GM18868 (cell line): ENCODE results near the gene SCRG1.

Source experiments
- ATAC-seq: cut with Tn5 transposase; IDR thresholded peaks from one replicate; pipeline ENCODE4 v1.9.1; 2021; ENCODE audit warnings: mild to moderate bottlenecking, moderate library complexity; ENCODE audit not compliant: unreplicated experiment

Gene SCRG1

DNA sequence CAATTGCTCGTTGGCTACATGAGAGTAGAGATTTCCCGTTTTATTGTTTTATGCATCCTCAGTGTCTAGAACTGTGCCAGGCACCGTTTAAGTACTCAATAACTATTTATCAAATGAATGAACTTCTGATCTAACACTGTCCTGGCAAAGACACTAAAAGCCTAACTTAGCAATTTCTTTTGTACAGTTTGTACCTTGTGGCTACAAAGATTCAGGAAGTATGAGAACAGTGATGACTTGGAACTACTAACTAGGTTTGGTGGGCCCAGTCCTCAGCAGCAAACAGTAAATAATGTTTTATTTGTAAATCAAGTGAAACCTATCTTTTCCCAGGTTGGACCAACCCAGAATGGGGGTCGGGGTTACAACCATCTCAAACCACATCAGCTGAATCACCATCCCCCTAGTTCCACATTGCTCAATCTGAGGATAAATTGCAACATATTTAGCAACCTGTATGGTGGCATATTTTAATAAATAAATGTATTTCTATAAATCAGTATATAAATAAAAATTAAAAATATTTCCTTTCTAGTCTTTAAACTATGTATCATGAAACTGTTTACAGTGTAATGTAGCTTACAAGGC, 12.3 kb upstream of the SCRG1 start:
- ATAC-seq: no peak

DNA sequence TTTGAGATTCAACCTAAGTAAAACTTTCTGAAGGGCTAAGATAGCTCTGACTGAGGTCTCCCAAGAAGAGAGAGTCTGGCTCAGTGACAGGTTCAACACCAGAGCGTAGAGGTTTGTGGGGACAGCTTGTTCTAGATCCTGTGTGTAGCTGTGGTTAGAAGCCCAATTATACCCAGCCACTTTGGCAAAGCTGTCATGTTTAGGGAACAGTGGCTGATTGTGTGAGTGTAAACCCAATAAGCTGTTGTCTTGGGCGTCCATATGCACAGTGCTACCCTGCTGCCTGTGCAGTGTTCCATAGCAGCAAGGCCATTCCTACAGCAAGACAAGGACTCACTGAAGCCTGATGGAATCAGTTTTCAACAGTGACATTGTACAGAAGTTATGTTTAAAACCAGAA, 11.2 kb upstream of the SCRG1 start:
- no peak for ATAC-seq

DNA sequence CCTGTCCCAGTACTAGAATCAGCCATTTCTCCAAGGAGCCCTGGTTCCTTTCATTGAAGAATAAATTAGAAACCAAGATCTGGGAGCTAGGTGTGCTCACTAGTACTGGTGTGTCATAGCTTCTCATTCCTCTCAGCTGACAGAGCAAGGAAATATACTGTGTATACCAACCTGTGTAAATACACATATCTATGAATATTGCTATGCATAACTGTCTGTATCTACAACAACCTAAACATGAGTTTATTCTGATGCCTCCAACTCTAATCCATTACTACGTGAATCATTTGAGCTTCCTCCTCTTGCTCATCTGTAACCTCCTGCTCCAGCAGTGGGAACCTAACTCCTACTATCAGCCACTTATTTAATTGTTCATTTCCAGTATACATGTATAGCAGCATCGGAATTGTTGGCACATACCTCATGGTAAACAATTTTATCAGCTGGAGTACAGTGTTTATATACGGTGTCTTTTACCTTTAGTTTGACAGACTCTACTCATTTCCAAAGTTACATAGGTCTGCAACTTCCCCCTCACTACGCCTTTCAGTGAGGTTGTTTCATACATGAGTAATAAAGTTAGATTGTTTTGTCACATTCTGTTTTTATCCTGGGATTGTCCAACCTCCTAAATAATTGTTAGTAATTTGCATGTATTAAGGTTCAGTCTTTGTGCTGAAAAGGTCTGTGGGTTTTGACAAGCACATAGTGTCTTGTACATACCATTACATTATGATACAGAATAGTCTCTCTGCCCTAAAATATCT, 7.1 kb upstream of the SCRG1 start:
- peak; percentile 86 for ATAC-seq

DNA sequence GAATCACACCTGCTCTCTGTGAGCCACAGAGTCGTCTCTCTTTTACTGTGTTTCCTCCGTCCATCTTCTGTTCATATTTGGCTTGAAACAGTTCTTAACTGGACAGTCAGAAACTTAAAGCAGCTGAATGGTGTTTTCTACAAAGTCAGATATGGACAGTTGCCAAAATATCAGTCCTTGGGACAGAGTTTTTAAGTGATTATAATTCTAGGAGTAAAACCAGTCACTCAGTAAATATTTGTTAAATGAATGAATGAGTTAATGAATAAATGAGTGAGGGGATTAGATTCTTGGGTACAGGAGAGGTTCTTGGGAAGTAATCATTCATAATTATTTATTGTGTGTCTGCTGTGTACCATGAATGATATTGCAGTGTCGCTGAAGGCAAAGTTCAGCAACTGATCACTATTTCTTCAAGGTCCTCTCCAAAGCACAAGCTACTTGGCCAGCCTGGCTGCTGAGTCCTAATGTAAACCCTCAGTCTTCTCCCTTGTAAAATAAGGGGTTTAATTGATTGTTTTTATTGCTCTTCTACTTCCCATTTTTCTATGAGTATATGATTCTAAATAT, 5.5 kb upstream of the SCRG1 start:
- no peak for ATAC-seq

DNA sequence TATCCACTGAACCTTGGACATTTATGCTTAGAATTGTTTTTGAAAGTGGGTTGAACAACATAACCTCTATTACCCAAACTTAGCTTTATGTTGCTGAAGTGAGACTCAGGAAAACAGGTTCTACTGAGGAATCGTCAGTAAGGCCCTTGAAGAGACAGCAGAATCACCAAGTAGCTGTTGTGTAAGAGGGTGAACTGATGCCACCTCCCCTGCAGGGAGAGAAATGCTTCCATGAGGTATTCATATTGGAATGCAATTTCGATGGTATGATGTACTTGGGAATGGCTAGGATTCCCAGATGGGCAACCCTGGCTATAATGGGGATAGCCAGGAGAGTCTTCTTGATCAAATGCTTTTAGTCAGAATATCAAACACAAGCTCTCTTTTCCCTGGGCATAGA, 4.1 kb upstream of the SCRG1 start:
- no peak for ATAC-seq

DNA sequence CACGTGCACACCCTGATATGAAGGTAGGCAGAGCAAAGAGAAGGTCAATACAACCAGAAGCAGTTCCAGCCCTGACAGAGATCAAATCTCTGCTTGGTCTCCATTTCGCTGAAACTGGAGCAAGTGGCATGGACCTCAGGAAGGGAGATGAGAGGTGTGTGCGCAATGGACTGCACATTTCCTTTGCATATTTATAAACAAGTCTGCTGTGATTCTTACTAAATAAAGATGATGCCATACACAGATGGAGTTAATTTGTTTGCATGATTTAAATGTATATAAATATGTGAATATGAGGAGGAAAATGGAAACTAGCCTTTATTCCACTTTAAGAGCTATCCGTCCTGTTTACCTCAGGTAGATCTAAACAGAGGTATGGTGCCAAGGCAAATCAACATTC, 2.1 kb upstream of the SCRG1 start:
- ATAC-seq: no peak

DNA sequence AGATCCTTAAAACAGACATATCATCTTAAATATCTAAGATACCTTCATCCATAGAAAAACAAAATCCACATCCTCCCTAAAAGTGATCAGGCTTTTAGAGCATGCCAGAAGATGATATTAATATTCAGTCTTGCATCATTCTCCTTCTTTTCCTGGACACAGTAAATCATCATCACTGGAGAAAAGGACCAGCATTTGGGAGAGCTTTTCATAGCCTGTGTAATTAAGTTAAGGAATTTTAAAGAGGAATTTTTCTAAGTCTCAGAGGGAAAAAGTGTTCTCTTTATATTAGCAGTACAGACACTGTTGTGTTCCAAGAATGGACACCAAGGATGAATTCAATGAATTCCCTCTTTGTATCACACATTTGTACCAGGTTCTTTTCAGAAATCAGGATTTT, 696 bp downstream of the SCRG1 start:
- ATAC-seq: no peak

DNA sequence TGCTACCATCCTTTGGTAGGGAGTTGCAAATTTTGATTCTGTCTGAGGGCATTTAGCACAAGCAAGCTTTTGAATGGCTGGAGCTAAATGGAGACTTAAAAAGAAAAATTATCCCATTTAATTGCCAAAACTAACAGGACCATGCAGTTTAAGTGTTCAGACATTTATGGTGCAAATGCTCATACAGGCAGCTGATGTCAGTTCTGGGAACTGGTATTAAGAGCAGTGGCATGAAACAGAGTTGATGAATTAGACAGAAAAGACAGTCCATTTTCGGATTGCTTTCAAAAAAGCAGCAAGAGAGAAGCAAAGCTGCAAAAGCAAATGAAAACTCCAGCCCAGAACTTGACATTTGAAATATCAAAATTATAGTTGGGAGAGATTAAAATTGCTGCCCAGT, 1.3 kb downstream of the SCRG1 start:
- ATAC-seq: no peak

DNA sequence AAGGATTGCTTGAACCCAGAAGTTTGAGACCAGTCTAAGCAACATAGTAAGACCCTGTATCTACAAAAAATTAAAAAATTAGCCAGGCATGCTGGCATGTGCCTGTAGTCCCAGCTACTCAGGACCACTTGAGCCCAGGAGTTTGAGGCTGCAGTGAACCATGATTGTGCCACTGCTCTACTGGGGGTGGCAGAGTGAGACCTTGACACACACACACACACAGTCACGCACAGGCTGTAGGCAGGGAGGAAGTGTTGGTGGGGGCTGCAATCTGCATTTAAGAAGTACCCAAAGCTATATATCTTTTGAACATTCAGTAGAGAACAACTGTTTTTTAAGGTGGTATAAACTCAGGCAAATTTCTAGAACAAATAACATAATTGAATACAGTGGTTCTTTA, 7.2 kb downstream of the SCRG1 start:
- no peak for ATAC-seq

DNA sequence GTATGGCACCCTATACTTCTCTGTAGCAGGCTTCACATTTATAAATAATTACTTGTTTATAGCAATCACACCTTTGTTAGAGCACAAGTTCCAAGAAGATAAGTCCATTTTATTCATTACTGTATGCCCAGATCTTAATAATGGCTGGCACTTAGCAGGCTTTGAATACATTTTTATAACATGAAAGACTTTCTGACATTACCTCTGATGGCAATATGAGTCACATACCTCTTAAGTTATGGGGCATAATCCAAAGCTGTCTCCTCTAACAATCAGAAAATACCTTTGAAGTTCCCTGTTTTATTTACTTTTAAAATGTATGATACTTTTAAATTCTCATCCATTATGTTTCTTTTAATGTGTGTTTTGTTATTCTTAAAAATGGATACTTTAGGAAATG, 12.2 kb downstream of the SCRG1 start:
- ATAC-seq: no peak

DNA sequence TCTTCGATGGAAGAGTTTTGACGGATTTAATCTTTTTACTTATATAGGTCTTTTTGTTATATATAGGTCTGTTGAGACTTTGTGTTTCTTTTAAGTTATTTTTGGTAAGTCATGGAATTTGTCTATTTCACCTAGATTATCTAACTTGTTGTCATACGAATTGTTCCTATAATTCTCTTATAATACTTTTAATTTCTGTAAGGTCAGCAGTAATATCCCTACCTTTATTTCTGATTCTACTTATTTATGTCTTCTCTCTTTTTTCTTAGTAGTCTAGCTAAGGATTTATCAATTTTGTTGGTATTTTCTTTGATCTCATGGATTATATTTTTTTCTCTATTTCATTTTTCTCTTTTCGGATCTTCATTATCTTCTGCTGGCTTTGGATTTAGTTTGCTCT, 16.6 kb downstream of the SCRG1 start:
- ATAC-seq: no peak

DNA sequence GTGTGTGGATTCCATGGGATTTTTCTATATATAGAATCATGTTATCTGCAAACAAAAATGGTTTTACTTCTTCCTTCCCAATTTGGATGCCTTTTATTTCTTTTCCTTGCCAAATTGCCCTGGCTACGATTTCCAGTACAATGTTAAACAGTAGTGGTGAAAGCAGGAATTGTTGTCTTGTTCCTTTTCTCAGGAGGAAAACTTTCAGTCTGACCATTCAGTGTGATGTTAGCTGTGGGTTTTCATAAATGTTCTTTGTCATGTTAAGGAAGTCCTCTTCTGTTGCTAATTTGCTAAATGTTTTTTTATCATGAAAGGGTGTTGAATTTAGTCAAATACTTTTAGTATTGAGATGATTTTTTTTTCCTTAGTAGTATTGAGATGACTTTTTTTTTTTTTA, 17.3 kb downstream of the SCRG1 start:
- ATAC-seq: no peak

DNA sequence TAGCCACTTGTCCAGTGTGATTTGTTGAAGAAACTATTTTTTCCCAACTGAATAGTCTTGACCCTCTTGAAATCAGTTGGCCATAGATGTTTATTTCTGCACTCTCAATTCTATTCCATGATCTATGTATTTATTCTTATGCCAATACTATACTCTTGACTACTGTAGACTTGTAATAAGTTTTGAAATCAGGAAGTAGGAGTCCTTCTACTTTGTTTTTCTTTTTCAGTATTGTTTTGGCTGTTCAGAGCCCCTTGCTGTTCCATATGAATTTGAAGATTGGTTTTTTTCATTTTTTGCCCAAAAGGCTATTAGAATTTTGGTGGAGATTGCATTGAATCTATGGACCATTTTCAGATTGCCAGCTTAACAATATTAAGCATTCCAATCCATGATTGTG, 17.9 kb downstream of the SCRG1 start:
- peak; percentile 68 for ATAC-seq

DNA sequence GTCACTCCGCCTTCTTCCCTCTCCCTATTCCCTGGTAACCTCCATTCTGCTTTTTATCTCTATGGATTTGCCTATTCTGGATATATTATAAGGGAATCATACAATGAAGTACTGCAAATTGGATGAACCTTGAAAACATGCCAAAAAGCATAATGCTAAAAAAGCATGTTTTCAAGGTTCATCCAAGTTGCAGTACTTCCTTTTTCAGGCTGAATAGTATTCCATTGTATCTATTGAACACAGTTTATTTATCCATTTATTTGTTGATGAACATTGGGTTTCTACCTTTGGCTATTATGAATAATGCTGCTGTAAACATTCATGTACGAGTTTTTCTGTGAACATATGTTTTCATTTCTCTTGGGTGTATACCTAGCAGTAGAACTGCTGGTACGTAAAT, 19.0 kb downstream of the SCRG1 start:
- no peak for ATAC-seq

DNA sequence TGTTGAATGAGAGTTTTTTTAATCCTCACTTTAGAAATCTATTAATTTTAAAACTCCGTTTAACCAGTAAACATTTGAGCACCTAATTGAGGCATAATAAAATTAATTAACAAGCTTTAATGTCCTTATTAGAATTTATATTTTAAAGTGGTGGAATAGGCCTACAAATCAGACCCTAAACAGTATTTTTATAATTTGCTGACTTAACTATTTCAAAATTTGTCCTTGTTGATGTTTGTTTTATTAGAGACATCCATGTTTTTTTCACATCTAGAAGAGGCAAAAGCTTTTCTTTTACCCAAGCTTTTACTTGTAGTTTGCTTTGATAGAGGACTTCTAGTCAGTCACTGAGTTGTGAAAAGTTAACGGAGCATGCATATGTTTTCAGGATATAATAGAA, 24.3 kb downstream of the SCRG1 start:
- no peak for ATAC-seq

DNA sequence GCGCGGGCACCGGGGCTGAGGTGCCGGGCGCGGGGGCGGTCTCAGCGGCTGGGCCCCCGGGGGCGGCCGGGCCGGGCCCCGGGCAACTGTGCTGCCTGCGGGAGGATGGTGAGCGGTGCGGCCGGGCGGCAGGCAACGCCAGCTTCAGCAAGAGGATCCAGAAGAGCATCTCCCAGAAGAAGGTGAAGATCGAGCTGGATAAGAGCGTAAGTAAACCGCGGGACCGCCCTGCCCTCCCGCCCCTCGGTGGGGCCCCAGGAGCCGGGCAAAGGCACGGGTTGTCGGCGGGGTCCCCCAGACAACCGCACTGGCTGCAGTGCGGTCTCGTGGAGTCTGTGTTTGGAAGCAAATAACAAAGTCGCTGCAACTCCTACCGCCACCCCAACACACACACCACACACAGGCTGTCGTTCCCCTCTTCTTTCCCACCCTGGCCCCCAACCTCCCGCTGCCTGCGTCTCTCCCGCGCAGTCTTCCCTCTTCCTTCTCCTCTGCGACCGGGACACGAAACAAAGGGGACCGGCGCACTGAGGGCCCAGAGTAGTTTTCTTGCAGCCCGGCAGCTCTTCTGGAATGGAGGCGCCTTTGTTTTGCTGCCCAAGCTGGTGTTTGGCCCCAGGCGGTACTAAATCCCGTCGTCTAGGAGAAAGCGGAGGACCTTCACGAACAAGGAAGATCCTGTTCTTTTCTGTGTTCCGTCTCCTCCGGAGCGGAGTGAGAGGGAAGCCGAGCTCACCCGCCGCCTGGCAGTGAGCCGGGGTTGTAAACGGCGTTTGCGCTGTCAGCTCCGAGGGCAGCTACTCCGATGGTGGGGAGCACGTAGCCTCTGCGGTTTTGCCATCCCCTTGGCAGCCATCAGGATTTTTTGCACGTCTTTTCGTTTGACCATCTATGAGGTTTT, 27.4 kb downstream of the SCRG1 start:
- peak; percentile 14 for ATAC-seq

DNA sequence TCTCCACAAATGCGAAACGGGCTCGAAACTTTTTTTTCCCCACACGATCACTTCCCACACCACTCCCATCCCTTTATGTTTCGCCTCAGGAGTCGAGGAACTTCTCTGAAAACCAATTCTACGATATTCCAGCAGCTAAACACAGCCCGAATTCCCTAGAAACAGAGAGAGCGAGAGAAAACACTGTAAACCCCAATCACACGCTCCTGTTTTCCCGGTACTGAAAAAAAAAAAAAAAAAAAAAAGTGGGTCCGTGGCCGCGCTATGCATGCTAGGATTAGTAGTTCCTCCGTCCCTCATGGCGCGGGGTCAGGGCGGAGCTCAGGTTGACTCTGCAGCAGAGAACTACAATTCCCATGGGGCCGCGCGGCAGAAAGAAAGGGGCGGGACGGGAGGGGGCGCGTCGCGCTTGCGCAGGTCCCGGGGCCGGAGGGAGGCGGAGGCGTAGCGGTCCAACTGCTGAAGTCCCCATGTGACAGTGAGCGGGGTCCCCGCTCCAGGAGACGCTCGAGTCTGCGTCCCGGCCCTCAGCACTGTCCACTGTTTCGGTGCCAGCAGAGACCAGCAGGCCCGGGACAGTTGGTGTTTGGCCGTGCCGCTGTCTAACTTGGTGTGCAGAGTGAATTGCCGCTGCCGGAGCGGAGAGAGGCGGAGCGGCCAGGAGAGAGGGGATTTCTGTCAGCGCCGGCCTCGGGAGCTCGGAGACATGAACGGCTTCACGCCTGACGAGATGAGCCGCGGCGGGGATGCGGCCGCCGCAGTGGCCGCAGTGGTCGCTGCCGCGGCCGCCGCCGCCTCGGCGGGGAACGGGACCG, 28.2 kb downstream of the SCRG1 start, which contains the start of gene SAP30:
TSS of gene SAP30 (plus strand) at position 478 of the 815 bp plus-strand sequence. CDS start at position 707, 229 bp downstream.
- ATAC-seq: peak; percentile 66

DNA sequence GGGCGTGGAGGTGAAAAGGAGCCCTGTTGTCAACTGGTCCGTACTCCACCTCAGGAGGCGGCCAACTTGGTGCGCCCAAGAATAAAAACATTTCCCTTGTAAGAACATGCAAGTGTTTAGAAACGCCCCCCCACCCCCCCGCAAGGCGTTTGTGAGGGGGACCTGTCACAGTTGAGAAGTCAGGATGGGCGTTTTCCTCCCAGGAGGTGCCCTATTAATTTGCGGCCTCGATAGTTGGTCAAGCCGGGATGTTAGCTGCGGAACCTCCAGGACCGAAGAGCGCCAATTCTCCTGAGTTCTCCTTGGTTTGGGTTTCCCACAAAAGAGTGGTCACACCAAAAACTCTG, 28.8 kb downstream of the SCRG1 start:
- peak; percentile 2 for ATAC-seq

DNA sequence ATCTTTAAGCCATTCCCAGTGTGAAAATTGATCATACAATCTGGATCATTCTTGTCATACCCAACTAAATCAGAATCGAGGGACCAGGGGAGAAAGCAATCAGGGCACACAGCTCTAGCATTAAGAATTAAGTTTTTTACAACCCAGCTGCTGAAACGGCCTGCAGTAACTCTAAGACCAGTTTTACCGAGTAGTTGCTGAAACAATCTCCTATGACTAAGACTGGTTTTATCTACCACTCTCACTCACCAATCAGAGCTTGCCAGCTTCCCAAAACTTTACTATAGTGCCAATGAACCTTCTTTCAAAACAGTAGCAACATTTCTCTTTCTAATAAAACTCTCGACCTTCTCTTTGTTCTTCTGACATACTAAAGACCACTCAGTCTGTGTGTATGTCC, 31.0 kb downstream of the SCRG1 start:
- no peak for ATAC-seq

DNA sequence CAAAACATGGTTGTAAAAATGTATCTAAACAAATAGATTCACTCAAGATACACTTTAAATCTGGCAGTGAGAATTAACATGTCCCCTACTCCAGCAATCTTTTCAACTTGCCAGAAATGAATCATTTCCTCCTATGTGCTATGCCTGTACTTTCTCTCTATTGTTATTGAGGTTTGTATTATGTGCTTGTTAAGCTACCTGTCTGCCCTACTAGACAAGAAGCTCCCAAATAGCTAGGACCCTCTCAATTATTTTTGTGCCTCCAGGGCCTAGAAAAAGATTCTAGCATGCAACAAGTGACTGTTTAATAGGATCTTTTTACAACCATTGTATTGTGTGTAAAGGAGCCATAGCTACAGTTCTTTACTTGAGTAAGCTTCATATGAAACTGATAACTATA, 31.6 kb downstream of the SCRG1 start:
- peak; percentile 27 for ATAC-seq
